ENCODE measurements around the gene THAP7. TPM values are rescaled to one million over a fixed set of nuclear protein-coding genes. Genes with fewer than 3 reads are reported as not detected.
"Not testable (repeated sequence)": the region's sequence is repeated elsewhere in the genome, so short reads cannot be mapped to it uniquely, and the experiment has no call there.

THAP7 gene
- total RNA-seq, 1 donor from 2014 or later: 18.8 TPM

- DNase-seq (ENCODE audit: low read depth, low spot score): no peak
Observed at GRCh38 chr22:21013657-21014201, 11.8 kb upstream of the THAP7 start.

- no peak for DNase-seq (ENCODE audit: low read depth, low spot score)
Observed at GRCh38 chr22:21012446-21013407, 10.8 kb upstream of the THAP7 start.

- DNase-seq (ENCODE audit: low read depth, low spot score): no peak
Observed at GRCh38 chr22:21010426-21011113, 8.7 kb upstream of the THAP7 start.

- peak; percentile 24 for DNase-seq (ENCODE audit: low read depth, low spot score)
Observed at GRCh38 chr22:21009638-21010425, 7.9 kb upstream of the THAP7 start.

GRCh38 chr22:21009208-21009607 lies 7.3 kb upstream of the THAP7 start:
- not testable (repeated sequence) for DNase-seq (ENCODE audit: low read depth, low spot score)

- no peak for DNase-seq (ENCODE audit: low read depth, low spot score)
Observed at GRCh38 chr22:21003782-21004181, 1.9 kb upstream of the THAP7 start.

GRCh38 chr22:21000987-21001600 lies 824 bp downstream of the THAP7 start:
- DNase-seq (ENCODE audit: low read depth, low spot score): no peak

GRCh38 chr22:21000207-21000986 lies 1.5 kb downstream of the THAP7 start:
- DNase-seq (ENCODE audit: low read depth, low spot score): no peak

- no peak for DNase-seq (ENCODE audit: low read depth, low spot score)
Observed at GRCh38 chr22:20999350-21000206, 2.3 kb downstream of the THAP7 start.

- no peak for DNase-seq (ENCODE audit: low read depth, low spot score)
Observed at GRCh38 chr22:20998411-20999336, 3.2 kb downstream of the THAP7 start.

- DNase-seq (ENCODE audit: low read depth, low spot score): no peak
Observed at GRCh38 chr22:20997536-20998257, 4.2 kb downstream of the THAP7 start.

- no peak for DNase-seq (ENCODE audit: low read depth, low spot score)
Observed at GRCh38 chr22:20996598-20997535, 5.1 kb downstream of the THAP7 start.

GRCh38 chr22:20996031-20996410 lies 5.9 kb downstream of the THAP7 start:
- DNase-seq (ENCODE audit: low read depth, low spot score): no peak

GRCh38 chr22:20995329-20996030 lies 6.4 kb downstream of the THAP7 start:
- DNase-seq (ENCODE audit: low read depth, low spot score): no peak

- no peak for DNase-seq (ENCODE audit: low read depth, low spot score)
Observed at GRCh38 chr22:20994902-20995241, 7.0 kb downstream of the THAP7 start.

Data from pulmonary artery endothelial cell (primary cell).